ENCODE data around the gene CBR3. TPM values are rescaled to one million over a fixed set of nuclear protein-coding genes. Genes with fewer than 3 reads are reported as not detected.
A peak's percentile ranks its signal among the peaks of the same experiment; 100 is the strongest.

CBR3 gene
- total and polyA plus RNA-seq, 9 of the 15 experiments (the other 6 are each of a cell fraction or from before 2014, with no cell fraction given), result not detected

DNA sequence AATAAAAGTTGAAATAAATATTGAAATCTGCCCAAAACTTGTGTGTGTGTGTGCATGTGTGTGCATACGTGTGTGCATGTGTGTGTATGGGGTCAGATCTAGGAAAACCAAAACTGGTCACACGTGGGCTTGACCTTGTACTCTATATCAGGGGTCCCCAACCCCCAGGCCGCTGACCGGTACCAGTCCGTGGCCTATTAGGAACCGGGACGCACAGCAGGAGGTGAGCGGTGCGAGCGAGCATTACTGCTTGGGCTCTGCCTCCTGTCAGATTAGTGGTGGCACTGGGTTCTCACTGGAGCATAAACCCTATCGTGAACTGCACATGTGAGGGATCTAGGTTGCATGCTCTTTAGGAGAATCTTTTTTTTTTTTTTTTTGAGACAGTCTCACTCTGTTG, 30.5 kb downstream of the CBR3 start:
- Histone ChIP-seq H2AFZ (ENCODE audit: low read depth, low read length) (no peak overlapping the region), H3K9ac (ENCODE audit: insufficient read depth in 1 of 2, low read depth in 2 of 2, low read length in 2 of 2) (no peak overlapping the region), H3K27me3 (ENCODE audit: control insufficient read depth in 2 of 2, insufficient read depth in 2 of 2, low read length in 2 of 2) (peaks cover 3 to 34% of the 10 kb centered on the region in 2 experiments; a peak in 4 of 5 replicates), H3K9me1 (ENCODE audit: control insufficient read depth, insufficient read depth, low read length) (no peaks in the 10 kb centered on the region), H3K27ac (ENCODE audit: extremely low read depth, low read depth, low read length) (no peak overlapping the region), H3K36me3 (ENCODE audit: control insufficient read depth, insufficient read depth, low read length) (no peaks in the 10 kb centered on the region), H3K4me1 (replicated peaks in 1 of 2; ENCODE audit: control insufficient read depth in 2 of 2, insufficient read depth in 2 of 2, low read length in 2 of 2) (peaks cover 0 to 3% of the 10 kb centered on the region in 2 experiments; a peak in 3 of 5 replicates), H3K4me2 (ENCODE audit: insufficient read depth, low read length) (no peak overlapping the region), H4K20me1 (replicated peaks; ENCODE audit: control insufficient read depth, insufficient read depth, low read length) (no peaks in the 10 kb centered on the region), H3K9me3 (replicated peaks; ENCODE audit: control insufficient read depth, insufficient read depth, low read depth, low read length) (no peaks in the 10 kb centered on the region), H3K79me2 (ENCODE audit: control insufficient read depth, insufficient read depth, low read length) (no peaks in the 10 kb centered on the region), H3K4me3 (no peak overlapping the region)
- in situ Hi-C loops (cut with MboI) (no loop called here), intact Hi-C loops (cut with micrococcal nuclease) (no loop called here)
- BruUV-seq (replicated peaks), result no TSS peak
- ATAC-seq (no peak), DNase-seq (ENCODE audit: extremely low read depth in 1 of 4, low spot score in 3 of 4) (no peak), FAIRE-seq (no peak)
- TF ChIP-seq, protein P1, sequence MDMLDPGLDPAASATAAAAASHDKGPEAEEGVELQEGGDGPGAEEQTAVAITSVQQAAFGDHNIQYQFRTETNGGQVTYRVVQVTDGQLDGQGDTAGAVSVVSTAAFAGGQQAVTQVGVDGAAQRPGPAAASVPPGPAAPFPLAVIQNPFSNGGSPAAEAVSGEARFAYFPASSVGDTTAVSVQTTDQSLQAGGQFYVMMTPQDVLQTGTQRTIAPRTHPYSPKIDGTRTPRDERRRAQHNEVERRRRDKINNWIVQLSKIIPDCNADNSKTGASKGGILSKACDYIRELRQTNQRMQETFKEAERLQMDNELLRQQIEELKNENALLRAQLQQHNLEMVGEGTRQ (CRISPR knock-in tag; IDR thresholded peaks at IDR 0.05), result no peak
- TF ChIP-seq EGR1 (conservative IDR thresholded peaks at IDR 0.05), result no peak
- TF ChIP-seq, protein P2, sequence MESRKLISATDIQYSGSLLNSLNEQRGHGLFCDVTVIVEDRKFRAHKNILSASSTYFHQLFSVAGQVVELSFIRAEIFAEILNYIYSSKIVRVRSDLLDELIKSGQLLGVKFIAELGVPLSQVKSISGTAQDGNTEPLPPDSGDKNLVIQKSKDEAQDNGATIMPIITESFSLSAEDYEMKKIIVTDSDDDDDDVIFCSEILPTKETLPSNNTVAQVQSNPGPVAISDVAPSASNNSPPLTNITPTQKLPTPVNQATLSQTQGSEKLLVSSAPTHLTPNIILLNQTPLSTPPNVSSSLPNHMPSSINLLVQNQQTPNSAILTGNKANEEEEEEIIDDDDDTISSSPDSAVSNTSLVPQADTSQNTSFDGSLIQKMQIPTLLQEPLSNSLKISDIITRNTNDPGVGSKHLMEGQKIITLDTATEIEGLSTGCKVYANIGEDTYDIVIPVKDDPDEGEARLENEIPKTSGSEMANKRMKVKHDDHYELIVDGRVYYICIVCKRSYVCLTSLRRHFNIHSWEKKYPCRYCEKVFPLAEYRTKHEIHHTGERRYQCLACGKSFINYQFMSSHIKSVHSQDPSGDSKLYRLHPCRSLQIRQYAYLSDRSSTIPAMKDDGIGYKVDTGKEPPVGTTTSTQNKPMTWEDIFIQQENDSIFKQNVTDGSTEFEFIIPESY (CRISPR knock-in tag; IDR thresholded peaks at IDR 0.05), result 0 out of 2 replicates have a peak, but pooled peaks have one; percentile 39
- TF ChIP-seq, protein P3, sequence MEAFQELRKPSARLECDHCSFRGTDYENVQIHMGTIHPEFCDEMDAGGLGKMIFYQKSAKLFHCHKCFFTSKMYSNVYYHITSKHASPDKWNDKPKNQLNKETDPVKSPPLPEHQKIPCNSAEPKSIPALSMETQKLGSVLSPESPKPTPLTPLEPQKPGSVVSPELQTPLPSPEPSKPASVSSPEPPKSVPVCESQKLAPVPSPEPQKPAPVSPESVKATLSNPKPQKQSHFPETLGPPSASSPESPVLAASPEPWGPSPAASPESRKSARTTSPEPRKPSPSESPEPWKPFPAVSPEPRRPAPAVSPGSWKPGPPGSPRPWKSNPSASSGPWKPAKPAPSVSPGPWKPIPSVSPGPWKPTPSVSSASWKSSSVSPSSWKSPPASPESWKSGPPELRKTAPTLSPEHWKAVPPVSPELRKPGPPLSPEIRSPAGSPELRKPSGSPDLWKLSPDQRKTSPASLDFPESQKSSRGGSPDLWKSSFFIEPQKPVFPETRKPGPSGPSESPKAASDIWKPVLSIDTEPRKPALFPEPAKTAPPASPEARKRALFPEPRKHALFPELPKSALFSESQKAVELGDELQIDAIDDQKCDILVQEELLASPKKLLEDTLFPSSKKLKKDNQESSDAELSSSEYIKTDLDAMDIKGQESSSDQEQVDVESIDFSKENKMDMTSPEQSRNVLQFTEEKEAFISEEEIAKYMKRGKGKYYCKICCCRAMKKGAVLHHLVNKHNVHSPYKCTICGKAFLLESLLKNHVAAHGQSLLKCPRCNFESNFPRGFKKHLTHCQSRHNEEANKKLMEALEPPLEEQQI (IDR thresholded peaks at IDR 0.05), result no peak
- TF ChIP-seq, protein P4, sequence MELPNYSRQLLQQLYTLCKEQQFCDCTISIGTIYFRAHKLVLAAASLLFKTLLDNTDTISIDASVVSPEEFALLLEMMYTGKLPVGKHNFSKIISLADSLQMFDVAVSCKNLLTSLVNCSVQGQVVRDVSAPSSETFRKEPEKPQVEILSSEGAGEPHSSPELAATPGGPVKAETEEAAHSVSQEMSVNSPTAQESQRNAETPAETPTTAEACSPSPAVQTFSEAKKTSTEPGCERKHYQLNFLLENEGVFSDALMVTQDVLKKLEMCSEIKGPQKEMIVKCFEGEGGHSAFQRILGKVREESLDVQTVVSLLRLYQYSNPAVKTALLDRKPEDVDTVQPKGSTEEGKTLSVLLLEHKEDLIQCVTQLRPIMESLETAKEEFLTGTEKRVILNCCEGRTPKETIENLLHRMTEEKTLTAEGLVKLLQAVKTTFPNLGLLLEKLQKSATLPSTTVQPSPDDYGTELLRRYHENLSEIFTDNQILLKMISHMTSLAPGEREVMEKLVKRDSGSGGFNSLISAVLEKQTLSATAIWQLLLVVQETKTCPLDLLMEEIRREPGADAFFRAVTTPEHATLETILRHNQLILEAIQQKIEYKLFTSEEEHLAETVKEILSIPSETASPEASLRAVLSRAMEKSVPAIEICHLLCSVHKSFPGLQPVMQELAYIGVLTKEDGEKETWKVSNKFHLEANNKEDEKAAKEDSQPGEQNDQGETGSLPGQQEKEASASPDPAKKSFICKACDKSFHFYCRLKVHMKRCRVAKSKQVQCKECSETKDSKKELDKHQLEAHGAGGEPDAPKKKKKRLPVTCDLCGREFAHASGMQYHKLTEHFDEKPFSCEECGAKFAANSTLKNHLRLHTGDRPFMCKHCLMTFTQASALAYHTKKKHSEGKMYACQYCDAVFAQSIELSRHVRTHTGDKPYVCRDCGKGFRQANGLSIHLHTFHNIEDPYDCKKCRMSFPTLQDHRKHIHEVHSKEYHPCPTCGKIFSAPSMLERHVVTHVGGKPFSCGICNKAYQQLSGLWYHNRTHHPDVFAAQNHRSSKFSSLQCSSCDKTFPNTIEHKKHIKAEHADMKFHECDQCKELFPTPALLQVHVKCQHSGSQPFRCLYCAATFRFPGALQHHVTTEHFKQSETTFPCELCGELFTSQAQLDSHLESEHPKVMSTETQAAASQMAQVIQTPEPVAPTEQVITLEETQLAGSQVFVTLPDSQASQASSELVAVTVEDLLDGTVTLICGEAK (IDR thresholded peaks at IDR 0.05), result no peak
- TF ChIP-seq, protein P4 (CRISPR knock-in tag; IDR thresholded peaks at IDR 0.05), result no peak
- ChIA-PET POLR2A (no interaction called here), CTCF (ENCODE audit: low intra/inter-chr PET ratio) (no interaction called here)
- 37% methylated on average over 11 of the region's 11 CpGs for WGBS (ENCODE audit: insufficient coverage, low coverage, missing lambda C conversion rate)

Data from K562 (cell line).